Chondrocyte (in vitro differentiated cells): Measurements from ENCODE around the gene ZIC3. TPM values are rescaled to one million over a fixed set of nuclear protein-coding genes. Genes with fewer than 3 reads are reported as not detected.

Source experiments
- DNase-seq: peaks from one replicate; pipeline ENCODE4 v3.0.0; 2021; ENCODE audit warnings: mixed read lengths, low spot score
- H3K27ac Mint-ChIP-seq: one replicate; pipeline ENCODE4 v1.8.0; 2021; ENCODE audit warnings: mild to moderate bottlenecking, moderate library complexity, mixed read lengths; ENCODE audit not compliant: unreplicated experiment
- H3K27me3 Mint-ChIP-seq: 2 replicates; pipeline ENCODE4 v1.8.0; 2021; ENCODE audit warnings: low read depth, mixed read lengths
- H3K36me3 Mint-ChIP-seq: 2 replicates; pipeline ENCODE4 v1.8.0; 2021; ENCODE audit warnings: low read depth, mixed read lengths
- H3K4me1 Mint-ChIP-seq: 2 replicates; pipeline ENCODE4 v1.8.0; 2021; ENCODE audit warnings: low read depth, mild to moderate bottlenecking, mixed read lengths
- H3K4me3 Mint-ChIP-seq: one replicate; pipeline ENCODE4 v1.8.0; 2021; ENCODE audit warnings: mild to moderate bottlenecking, moderate library complexity, mixed read lengths; ENCODE audit not compliant: unreplicated experiment
- H3K9me3 Mint-ChIP-seq: 2 replicates; pipeline ENCODE4 v1.8.0; 2021; ENCODE audit warnings: low read depth, mixed read lengths
- CTCF ChIP-seq: fragments of 200-600 bp; sonication (generic); IDR thresholded peaks from 2 replicates; pipeline ENCODE4 v1.5.0; 2021; ENCODE audit warnings: antibody characterized with exemption, mild to moderate bottlenecking, moderate library complexity
- total RNA-seq: library from RNA; stranded (reverse); gene quantifications from 3 replicates; pipeline ENCODE4 v1.2.1, GENCODE V29; 2021

The ZIC3 gene
- total RNA-seq, 1 donor from 2014 or later = not detected

- no peak overlapping the region for H3K27ac Mint-ChIP-seq
- peaks cover 4% of the 10 kb centered on the region for H3K36me3 Mint-ChIP-seq
- peaks cover 7% of the 10 kb centered on the region for H3K4me1 Mint-ChIP-seq
- no peak for DNase-seq
- H3K27me3 Mint-ChIP-seq = peaks cover 37% of the 10 kb centered on the region
- H3K9me3 Mint-ChIP-seq = peaks cover 5% of the 10 kb centered on the region
- no peak for TF ChIP-seq CTCF
- H3K4me3 Mint-ChIP-seq = no peak overlapping the region
Observed at GRCh38 chrX:137563681-137564651, 2.0 kb upstream of the ZIC3 start.

- no peak for DNase-seq
- Mint-ChIP-seq H3K4me1 (peaks cover 7% of the 10 kb centered on the region), H3K27ac (no peak overlapping the region), H3K36me3 (peaks cover 4% of the 10 kb centered on the region), H3K9me3 (peaks cover 7% of the 10 kb centered on the region), H3K4me3 (peak overlapping the region; percentile 68), H3K27me3 (peaks cover 47% of the 10 kb centered on the region)
- TF ChIP-seq CTCF = no peak
Observed at GRCh38 chrX:137565318-137565904, 516 bp upstream of the ZIC3 start.

- H3K4me1 Mint-ChIP-seq = peaks cover 7% of the 10 kb centered on the region
Observed at GRCh38 chrX:137566746-137567679, 1.1 kb downstream of the ZIC3 start.

GRCh38 chrX:137567682-137568232 lies 1.8 kb downstream of the ZIC3 start:
- H3K9me3 Mint-ChIP-seq = peaks cover 9% of the 10 kb centered on the region
- H3K4me1 Mint-ChIP-seq = peaks cover 7% of the 10 kb centered on the region
- no peak for DNase-seq
- H3K27me3 Mint-ChIP-seq = peaks cover 50% of the 10 kb centered on the region
- H3K36me3 Mint-ChIP-seq = peaks cover 4% of the 10 kb centered on the region
- TF ChIP-seq CTCF = no peak
- H3K4me3 Mint-ChIP-seq = no peak overlapping the region
- no peak overlapping the region for H3K27ac Mint-ChIP-seq

More at GRCh38 chrX:137566746-137567679, 1.1 kb downstream of the ZIC3 start:
- Mint-ChIP-seq H3K36me3 (peaks cover 4% of the 10 kb centered on the region), H3K9me3 (peaks cover 9% of the 10 kb centered on the region), H3K27ac (no peak overlapping the region), H3K27me3 (peaks cover 49% of the 10 kb centered on the region), H3K4me3 (peak overlapping the region; percentile 59)
- DNase-seq = peak; percentile 92
- TF ChIP-seq CTCF = no peak
